OCI-LY7 (cell line): ENCODE measurements around the gene FGF18.

Experiments
- EZH2phosphoT487 ChIP-seq: fragments of 200-600 bp; sonication (generic); IDR thresholded peaks from 2 replicates; pipeline ENCODE4 v1.6.1; 2018; ENCODE audit warnings: low read depth, borderline replicate concordance, mild to moderate bottlenecking, mixed run types, antibody characterized with exemption, low read length, moderate library complexity, mixed read lengths
- TF ChIP-seq, protein P1 (sequence below): fragments of 200-600 bp; sonication (generic); conservative IDR thresholded peaks from 2 replicates; pipeline ENCODE4 v1.5.1; 2014; ENCODE audit warnings: mild to moderate bottlenecking, antibody characterized with exemption, low read length, moderate library complexity, mixed read lengths

DNA sequence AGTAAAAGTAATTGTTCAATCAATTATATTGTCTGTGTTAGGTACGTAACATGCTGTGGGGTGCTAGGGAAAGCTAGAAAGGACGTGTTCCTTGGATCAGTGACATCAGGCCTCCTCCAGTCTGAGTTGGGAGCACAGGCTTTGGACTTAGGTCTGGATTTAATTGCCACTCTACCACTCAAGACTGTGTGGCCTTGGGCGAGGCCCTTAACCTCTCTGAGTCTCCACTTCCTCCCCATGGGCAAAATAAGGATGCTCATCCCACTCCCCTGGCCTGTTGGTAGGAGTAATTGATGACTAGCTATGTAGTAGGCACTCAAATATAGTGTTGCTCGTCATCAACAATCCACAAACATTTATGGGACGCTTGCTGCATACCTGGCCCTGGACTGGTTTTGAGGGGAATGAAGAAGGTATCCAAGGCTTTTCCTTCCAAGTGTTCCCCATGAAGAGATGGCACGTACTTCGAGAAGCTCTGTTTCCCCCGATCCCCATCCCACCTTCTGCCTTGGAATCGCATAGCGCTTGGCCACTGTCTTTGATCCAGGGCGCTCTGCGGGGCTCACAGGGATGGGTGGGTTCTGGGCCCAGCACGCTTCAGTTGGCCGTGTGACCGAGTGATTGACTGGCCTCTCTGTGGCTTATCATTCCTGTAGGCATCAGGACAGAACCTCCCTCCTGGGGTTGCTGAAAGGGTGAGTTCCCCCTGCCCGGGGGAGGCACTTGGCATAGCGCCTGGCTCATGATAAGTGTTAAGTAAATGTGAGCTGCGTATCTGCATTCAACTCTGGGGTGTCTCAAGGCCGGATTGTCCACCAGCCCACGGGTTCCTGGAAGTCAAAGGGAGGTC is 8.1 kb downstream of the FGF18 start:
- TF ChIP-seq, protein P1, sequence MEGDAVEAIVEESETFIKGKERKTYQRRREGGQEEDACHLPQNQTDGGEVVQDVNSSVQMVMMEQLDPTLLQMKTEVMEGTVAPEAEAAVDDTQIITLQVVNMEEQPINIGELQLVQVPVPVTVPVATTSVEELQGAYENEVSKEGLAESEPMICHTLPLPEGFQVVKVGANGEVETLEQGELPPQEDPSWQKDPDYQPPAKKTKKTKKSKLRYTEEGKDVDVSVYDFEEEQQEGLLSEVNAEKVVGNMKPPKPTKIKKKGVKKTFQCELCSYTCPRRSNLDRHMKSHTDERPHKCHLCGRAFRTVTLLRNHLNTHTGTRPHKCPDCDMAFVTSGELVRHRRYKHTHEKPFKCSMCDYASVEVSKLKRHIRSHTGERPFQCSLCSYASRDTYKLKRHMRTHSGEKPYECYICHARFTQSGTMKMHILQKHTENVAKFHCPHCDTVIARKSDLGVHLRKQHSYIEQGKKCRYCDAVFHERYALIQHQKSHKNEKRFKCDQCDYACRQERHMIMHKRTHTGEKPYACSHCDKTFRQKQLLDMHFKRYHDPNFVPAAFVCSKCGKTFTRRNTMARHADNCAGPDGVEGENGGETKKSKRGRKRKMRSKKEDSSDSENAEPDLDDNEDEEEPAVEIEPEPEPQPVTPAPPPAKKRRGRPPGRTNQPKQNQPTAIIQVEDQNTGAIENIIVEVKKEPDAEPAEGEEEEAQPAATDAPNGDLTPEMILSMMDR: no peak
- no peak for TF ChIP-seq EZH2phosphoT487
